Neural progenitor cell (in vitro differentiated cells): Measurements from ENCODE around the gene PRKCH. TPM values are rescaled to one million over a fixed set of nuclear protein-coding genes. Genes with fewer than 3 reads are reported as not detected.
"Not testable (repeated sequence)": the region's sequence is repeated elsewhere in the genome, so short reads cannot be mapped to it uniquely, and the experiment has no call there.

ENCODE experiments used
- DNase-seq: peaks from one replicate; pipeline ENCODE4 v3.0.0-alpha.2; 2016; ENCODE audit warnings: low spot score
- H2AFZ ChIP-seq: fragments of 200-600 bp; sonication (generic); replicated peaks from 2 replicates; pipeline ENCODE4 v1.6.1; 2016; ENCODE audit warnings: antibody characterized with exemption
- H3F3A ChIP-seq: fragments of 200-600 bp; sonication (generic); 2 replicates; pipeline ENCODE4 v1.6.1; 2016; ENCODE audit warnings: antibody characterized with exemption, low read depth
- H3K27ac ChIP-seq: fragments of 200-600 bp; sonication (generic); 2 replicates; pipeline ENCODE4 v1.5.1; 2016; ENCODE audit warnings: mild to moderate bottlenecking
- H3K27me3 ChIP-seq: fragments of 200-600 bp; sonication (generic); 2 replicates; pipeline ENCODE4 v1.6.1; 2016; ENCODE audit warnings: mild to moderate bottlenecking, moderate library complexity
- H3K36me3 ChIP-seq: fragments of 200-600 bp; sonication (generic); 2 replicates; pipeline ENCODE4 v1.5.1; 2016
- H3K4me1 ChIP-seq: fragments of 200-600 bp; sonication (generic); 2 replicates; pipeline ENCODE4 v1.6.1; 2016; ENCODE audit warnings: mixed run types
- H3K4me2 ChIP-seq: fragments of 200-600 bp; sonication (generic); 2 replicates; pipeline ENCODE4 v1.6.1; 2016
- H3K4me3 ChIP-seq: fragments of 200-600 bp; sonication (generic); 2 replicates; pipeline ENCODE4 v1.5.1; 2016
- H3K79me2 ChIP-seq: fragments of 200-600 bp; sonication (generic); 2 replicates; pipeline ENCODE4 v1.6.1; 2016; ENCODE audit warnings: low read depth
- H3K9ac ChIP-seq: fragments of 200-600 bp; sonication (generic); 2 replicates; pipeline ENCODE4 v1.6.1; 2016
- H3K9me3 ChIP-seq: fragments of 200-600 bp; sonication (generic); 2 replicates; pipeline ENCODE4 v1.5.1; 2016; ENCODE audit warnings: low read depth
- H4K20me1 ChIP-seq: fragments of 200-600 bp; sonication (generic); 2 replicates; pipeline ENCODE4 v1.6.1; 2016; ENCODE audit warnings: low read depth
- H3K27ac Mint-ChIP-seq: 3 replicates; pipeline ENCODE4 v1.8.0; 2021; ENCODE audit warnings: mixed read lengths
- H3K27me3 Mint-ChIP-seq: 2 replicates; pipeline ENCODE4 v1.8.0; 2022; ENCODE audit warnings: low read depth, mild to moderate bottlenecking, inconsistent platforms, moderate library complexity, mixed read lengths; ENCODE audit not compliant: insufficient read depth
- H3K36me3 Mint-ChIP-seq: 3 replicates; pipeline ENCODE4 v1.8.0; 2021; ENCODE audit warnings: mixed read lengths
- H3K4me1 Mint-ChIP-seq: 3 replicates; pipeline ENCODE4 v1.8.0; 2021; ENCODE audit warnings: mixed read lengths
- H3K4me3 Mint-ChIP-seq: 3 replicates; pipeline ENCODE4 v1.8.0; 2021; ENCODE audit warnings: mild to moderate bottlenecking, moderate library complexity, mixed read lengths
- H3K9me3 Mint-ChIP-seq: 3 replicates; pipeline ENCODE4 v1.8.0; 2020; ENCODE audit warnings: mixed read lengths
- EZH2 ChIP-seq: fragments of 200-600 bp; sonication (generic); IDR thresholded peaks from 2 replicates; pipeline ENCODE4 v1.6.1; 2017; ENCODE audit warnings: antibody characterized with exemption, mild to moderate bottlenecking, moderate library complexity
- EZH2phosphoT487 ChIP-seq: fragments of 200-600 bp; sonication (generic); IDR thresholded peaks from 2 replicates; pipeline ENCODE4 v1.6.1; 2017; ENCODE audit warnings: antibody characterized with exemption
- total RNA-seq: library from RNA; depleted of rRNA; stranded (reverse); fragments of >200 nt; gene quantifications from 2 replicates; pipeline ENCODE4 v1.2.3, GENCODE V29; 2015; ENCODE audit warnings: low replicate concordance
- TF ChIP-seq, protein P1 (sequence below): fragments of 200-600 bp; sonication (generic); IDR thresholded peaks from 2 replicates; pipeline ENCODE4 v1.5.1; 2017; ENCODE audit warnings: antibody characterized with exemption, mild to moderate bottlenecking

PRKCH gene
- total RNA-seq, 1 donor from 2014 or later, result 1.3 TPM

DNA sequence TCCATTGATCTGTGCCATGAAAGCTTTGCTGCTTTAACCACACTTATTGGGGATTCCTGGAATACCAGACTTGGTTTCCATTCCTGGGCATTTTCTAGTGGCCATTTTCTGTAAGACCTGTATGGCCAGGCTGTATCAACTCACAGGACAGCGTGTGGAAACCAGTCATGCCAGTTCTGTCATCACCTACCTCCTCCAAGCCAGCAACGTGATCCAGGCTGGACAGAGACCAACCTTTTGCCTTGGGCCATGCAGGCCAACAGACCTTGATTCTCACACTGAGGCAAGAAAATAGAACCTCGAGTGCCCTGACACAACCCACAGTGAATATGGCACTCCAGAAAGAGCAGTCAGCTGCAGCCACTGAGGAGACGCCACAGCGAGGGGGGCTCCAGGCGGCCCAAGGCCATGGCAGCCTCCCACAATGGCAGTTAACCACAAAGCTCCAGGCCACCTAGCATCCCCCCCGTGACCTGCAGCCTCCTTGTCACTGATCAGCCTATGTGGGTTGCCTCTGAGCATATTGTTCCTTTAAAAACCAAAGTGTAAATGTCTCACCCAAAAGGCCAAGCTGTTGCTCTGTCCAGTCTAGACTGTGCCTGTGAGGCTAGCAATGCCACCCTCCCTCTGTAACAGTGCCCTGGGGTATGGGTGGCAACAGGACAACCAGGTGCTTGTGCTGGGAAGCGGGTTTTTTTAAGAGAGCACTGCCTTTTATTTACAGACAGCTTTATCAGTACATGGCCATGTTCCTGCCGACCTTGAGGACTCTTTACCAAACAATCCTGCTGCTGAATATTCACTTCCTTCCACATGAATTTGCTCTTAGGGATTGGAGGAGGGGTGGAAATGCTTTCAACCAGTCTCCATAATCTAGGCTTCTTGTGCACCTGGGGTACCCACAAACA, 205.3 kb downstream of the PRKCH start:
- H3K4me3 Mint-ChIP-seq, result no peak overlapping the region
- H3K9me3 ChIP-seq, result no peaks in the 10 kb centered on the region
- H4K20me1 ChIP-seq, result no peaks in the 10 kb centered on the region
- peaks cover 5% of the 10 kb centered on the region for H3K4me1 ChIP-seq
- peak overlapping the region; percentile 44 for H3K27ac Mint-ChIP-seq
- H3K79me2 ChIP-seq, result no peaks in the 10 kb centered on the region
- TF ChIP-seq EZH2phosphoT487 (no peak), EZH2 (no peak)
- TF ChIP-seq, protein P1, sequence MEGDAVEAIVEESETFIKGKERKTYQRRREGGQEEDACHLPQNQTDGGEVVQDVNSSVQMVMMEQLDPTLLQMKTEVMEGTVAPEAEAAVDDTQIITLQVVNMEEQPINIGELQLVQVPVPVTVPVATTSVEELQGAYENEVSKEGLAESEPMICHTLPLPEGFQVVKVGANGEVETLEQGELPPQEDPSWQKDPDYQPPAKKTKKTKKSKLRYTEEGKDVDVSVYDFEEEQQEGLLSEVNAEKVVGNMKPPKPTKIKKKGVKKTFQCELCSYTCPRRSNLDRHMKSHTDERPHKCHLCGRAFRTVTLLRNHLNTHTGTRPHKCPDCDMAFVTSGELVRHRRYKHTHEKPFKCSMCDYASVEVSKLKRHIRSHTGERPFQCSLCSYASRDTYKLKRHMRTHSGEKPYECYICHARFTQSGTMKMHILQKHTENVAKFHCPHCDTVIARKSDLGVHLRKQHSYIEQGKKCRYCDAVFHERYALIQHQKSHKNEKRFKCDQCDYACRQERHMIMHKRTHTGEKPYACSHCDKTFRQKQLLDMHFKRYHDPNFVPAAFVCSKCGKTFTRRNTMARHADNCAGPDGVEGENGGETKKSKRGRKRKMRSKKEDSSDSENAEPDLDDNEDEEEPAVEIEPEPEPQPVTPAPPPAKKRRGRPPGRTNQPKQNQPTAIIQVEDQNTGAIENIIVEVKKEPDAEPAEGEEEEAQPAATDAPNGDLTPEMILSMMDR, result no peak
- H3K9ac ChIP-seq, result no peak overlapping the region
- H3K27ac ChIP-seq, result no peak overlapping the region
- H3K4me1 Mint-ChIP-seq, result peaks cover 32% of the 10 kb centered on the region
- H3K9me3 Mint-ChIP-seq, result no peaks in the 10 kb centered on the region
- H3K36me3 ChIP-seq, result no peaks in the 10 kb centered on the region
- no peak overlapping the region for H3K4me2 ChIP-seq
- H3K4me3 ChIP-seq, result no peak overlapping the region
- peaks cover 8% of the 10 kb centered on the region for H3K27me3 Mint-ChIP-seq
- no peaks in the 10 kb centered on the region for H3K27me3 ChIP-seq
- H3K36me3 Mint-ChIP-seq, result no peaks in the 10 kb centered on the region
- no peak for DNase-seq
- H3F3A ChIP-seq, result no peaks in the 10 kb centered on the region
- H2AFZ ChIP-seq, result no peak overlapping the region

DNA sequence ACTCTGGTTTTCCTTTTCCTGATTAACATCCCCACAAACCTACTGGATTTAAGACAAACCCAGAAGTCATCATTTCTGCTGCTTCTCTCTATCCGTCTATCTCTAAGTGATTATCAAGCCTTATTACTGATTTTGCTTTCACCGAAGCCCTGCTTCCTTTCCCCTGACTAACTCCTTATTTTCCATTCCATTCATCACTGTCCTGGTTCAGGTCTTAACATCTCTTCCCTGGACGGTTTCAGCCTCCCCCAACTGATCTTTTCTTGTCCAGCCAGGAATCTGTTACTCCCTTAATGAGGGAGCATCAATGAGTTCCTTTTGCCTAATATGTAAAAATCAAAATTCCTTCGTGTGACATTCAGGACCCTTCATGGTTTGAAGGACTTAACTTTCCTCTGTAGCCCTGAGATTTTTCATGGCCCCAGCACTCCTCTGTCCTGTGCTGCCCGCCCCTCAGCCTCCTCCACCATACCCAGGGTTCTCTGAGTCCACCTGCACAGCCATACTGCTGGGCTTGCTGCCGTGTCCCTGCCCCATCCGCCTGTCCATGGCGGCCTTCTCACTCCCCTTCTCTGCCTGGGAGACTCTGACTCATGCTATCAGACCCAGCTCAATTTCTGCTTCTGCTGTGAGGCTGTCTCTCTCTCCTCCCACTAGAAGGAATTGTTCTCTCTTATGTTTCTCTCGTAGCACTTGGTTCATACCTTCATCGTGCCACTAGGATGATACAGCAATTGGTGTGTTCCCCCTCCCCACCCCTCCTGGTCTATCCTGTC, 206.1 kb downstream of the PRKCH start:
- no peak overlapping the region for H3K4me3 ChIP-seq
- Mint-ChIP-seq H3K9me3 (no peaks in the 10 kb centered on the region), H3K27ac (peak overlapping the region; percentile 72), H3K27me3 (peaks cover 8% of the 10 kb centered on the region), H3K4me1 (peaks cover 32% of the 10 kb centered on the region), H3K36me3 (no peaks in the 10 kb centered on the region), H3K4me3 (no peak overlapping the region)
- H3K27me3 ChIP-seq, result no peaks in the 10 kb centered on the region
- no peaks in the 10 kb centered on the region for H3K9me3 ChIP-seq
- DNase-seq, result no peak
- no peaks in the 10 kb centered on the region for H3K79me2 ChIP-seq
- no peak overlapping the region for H3K4me2 ChIP-seq
- H3F3A ChIP-seq, result no peaks in the 10 kb centered on the region
- H3K27ac ChIP-seq, result no peak overlapping the region
- peaks cover 5% of the 10 kb centered on the region for H3K4me1 ChIP-seq
- H3K36me3 ChIP-seq, result no peaks in the 10 kb centered on the region
- H3K9ac ChIP-seq, result no peak overlapping the region
- TF ChIP-seq EZH2 (no peak), EZH2phosphoT487 (no peak)
- TF ChIP-seq, protein P1, result no peak
- no peaks in the 10 kb centered on the region for H4K20me1 ChIP-seq
- no peak overlapping the region for H2AFZ ChIP-seq

DNA sequence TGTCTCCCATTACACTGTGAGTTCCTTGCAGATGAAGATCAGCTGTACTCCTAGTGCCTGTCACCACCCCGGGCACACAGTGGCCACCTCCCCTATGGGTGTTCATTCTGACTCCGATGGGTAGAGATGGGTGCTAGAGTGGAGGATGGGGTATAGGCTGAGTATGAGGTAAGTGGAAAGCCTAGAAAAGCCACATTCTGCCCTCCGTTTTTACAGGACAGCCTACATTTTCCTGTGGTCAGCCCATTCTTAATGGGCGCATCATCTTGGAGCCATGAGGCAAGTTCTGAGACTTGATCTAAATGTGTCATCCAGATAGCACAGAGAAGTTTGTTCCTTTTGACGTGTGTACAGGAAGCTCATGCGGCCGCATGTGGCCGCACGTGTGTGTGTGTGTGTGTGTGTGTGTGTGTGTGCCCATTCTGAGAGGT, 207.2 kb downstream of the PRKCH start:
- Histone ChIP-seq H2AFZ (no peak overlapping the region), H3K4me2 (no peak overlapping the region), H3K9ac (no peak overlapping the region), H3K27ac (no peak overlapping the region), H4K20me1 (no peaks in the 10 kb centered on the region), H3K36me3 (no peaks in the 10 kb centered on the region), H3K79me2 (no peaks in the 10 kb centered on the region), H3K27me3 (no peaks in the 10 kb centered on the region), H3K9me3 (no peaks in the 10 kb centered on the region), H3K4me1 (peaks cover 5% of the 10 kb centered on the region), H3F3A (no peaks in the 10 kb centered on the region), H3K4me3 (no peak overlapping the region)
- Mint-ChIP-seq H3K9me3 (no peaks in the 10 kb centered on the region), H3K4me1 (peaks cover 31% of the 10 kb centered on the region), H3K27me3 (peaks cover 7% of the 10 kb centered on the region), H3K4me3 (peak overlapping the region; percentile 24), H3K36me3 (no peaks in the 10 kb centered on the region), H3K27ac (no peak overlapping the region)
- TF ChIP-seq, protein P1, result no peak
- TF ChIP-seq EZH2phosphoT487 (no peak), EZH2 (no peak)
- DNase-seq, result no peak

DNA sequence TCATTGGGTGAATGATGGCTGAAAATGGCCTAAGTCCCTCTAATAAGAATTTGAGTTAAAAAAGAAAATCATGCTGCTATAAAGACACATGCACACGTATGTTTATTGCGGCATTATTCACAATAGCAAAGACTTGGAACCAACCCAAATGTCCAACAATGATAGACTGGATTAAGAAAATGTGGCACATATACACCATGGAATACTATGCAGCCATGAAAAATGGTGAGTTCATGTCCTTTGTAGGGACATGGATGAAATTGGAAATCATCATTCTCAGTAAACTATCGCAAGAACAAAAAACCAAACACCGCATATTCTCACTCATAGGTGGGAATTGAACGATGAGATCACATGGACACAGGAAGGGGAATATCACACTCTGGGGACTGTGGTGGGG, 208.0 kb downstream of the PRKCH start:
- not testable (repeated sequence) for H3K27me3 ChIP-seq, H3K4me1 ChIP-seq, H4K20me1 ChIP-seq, H3K9ac ChIP-seq, H3K36me3 ChIP-seq, H3K9me3 Mint-ChIP-seq, H3K27ac ChIP-seq, H3K27me3 Mint-ChIP-seq, H3K4me2 ChIP-seq, H3K36me3 Mint-ChIP-seq, H3K9me3 ChIP-seq, H2AFZ ChIP-seq, DNase-seq, H3F3A ChIP-seq, H3K4me3 ChIP-seq, H3K27ac Mint-ChIP-seq, H3K4me3 Mint-ChIP-seq, H3K79me2 ChIP-seq
- peaks cover 23% of the 10 kb centered on the region for H3K4me1 Mint-ChIP-seq
